A549 (cell line): ENCODE data around the gene ATP13A1. TPM values are rescaled to one million over a fixed set of nuclear protein-coding genes. Genes with fewer than 3 reads are reported as not detected.

Experiments
- ATAC-seq, 2 experiments: fragments of 200-7000 bp in 1 of 2; fragments of >200 bp in 1 of 2; cut with Nextera tagmentation in 1 of 2; cut with Tn5 transposase in 1 of 2; 3 replicates each; pipeline versions ENCODE4 v1.8.0 to v1.9.1; 2018 to 2020; ENCODE audit warnings: mild to moderate bottlenecking in 1 of 2, moderate library complexity in 1 of 2
- CTCF ChIA-PET: fragments of 300-600 bp; sonication (Branson Sonifier 250); formaldehyde crosslinking; extraction: SDS; loops from one replicate; lab custom pipeline; 2021; ENCODE audit warnings: antibody characterized with exemption, inconsistent platforms; lab: Yijun Ruan, JAX
- POLR2A ChIA-PET: fragments of 350-600 bp; formaldehyde crosslinking; extraction: SDS; loops from one replicate; lab custom pipeline; 2021; ENCODE audit warnings: antibody characterized with exemption, inconsistent platforms; lab: Yijun Ruan, JAX
- DNase-seq, 2 experiments: peaks; one replicate each; pipeline versions ENCODE4 v3.0.0 to v3.0.0-alpha.2; 2011 to 2016; ENCODE audit warnings: low read depth in 1 of 2, low spot score in 1 of 2
- FAIRE-seq: peaks from 2 replicates; lab custom pipeline; 2011; peaks lifted over from hg19 to GRCh38; lab: Jason Lieb, UNC
- H3K27ac ChIP-seq, 2 experiments: fragments of >200 bp; sonication (Bioruptor Twin); formaldehyde crosslinking; 3 replicates each; pipeline ENCODE4 v1.5.1; 2016 to 2017
- H3K4me1 ChIP-seq: fragments of >200 bp; sonication (Bioruptor Twin); formaldehyde crosslinking; 3 replicates; pipeline ENCODE4 v1.6.1; 2016
- H3K4me2 ChIP-seq: fragments of >200 bp; sonication (Bioruptor Twin); formaldehyde crosslinking; 3 replicates; pipeline ENCODE4 v1.6.1; 2016
- H3K4me3 ChIP-seq: fragments of >200 bp; sonication (Bioruptor Twin); formaldehyde crosslinking; 3 replicates; pipeline ENCODE4 v1.5.1; 2016
- H3K9me3 ChIP-seq: fragments of >200 bp; sonication (Bioruptor Twin); formaldehyde crosslinking; 3 replicates; pipeline ENCODE4 v1.6.1; 2016
- BCL3 ChIP-seq: fragments of >200 bp; sonication (Bioruptor Twin); formaldehyde crosslinking; IDR thresholded peaks from 3 replicates; pipeline ENCODE4 v1.6.1; 2016
- BHLHE40 ChIP-seq: IDR thresholded peaks from 2 replicates; pipeline ENCODE4 v1.6.1; 2012; ENCODE audit warnings: low read depth, low read length, inconsistent platforms
- CBX8 ChIP-seq: fragments of 200-600 bp; sonication (generic); IDR thresholded peaks from 2 replicates; pipeline ENCODE4 v1.6.1; 2016
- CHD2 ChIP-seq: fragments of 150-350 bp; IDR thresholded peaks from 2 replicates; pipeline ENCODE4 v1.6.1; 2014; ENCODE audit warnings: low read length; ENCODE audit not compliant: partially characterized antibody
- CHD4 ChIP-seq: fragments of 200-600 bp; sonication (generic); IDR thresholded peaks from 2 replicates; pipeline ENCODE4 v1.6.1; 2016; ENCODE audit warnings: antibody characterized with exemption, mild to moderate bottlenecking, borderline replicate concordance
- EHF ChIP-seq: fragments of 250-450 bp; sonication (Bioruptor Pico); IDR thresholded peaks from 2 replicates; pipeline ENCODE4 v1.5.0; 2020; ENCODE audit warnings: mild to moderate bottlenecking
- EP300 ChIP-seq, 2 experiments: fragments of >200 bp; sonication (Bioruptor Twin); formaldehyde crosslinking; IDR thresholded peaks; 2 replicates in 1 of 2; 3 replicates in 1 of 2; pipeline ENCODE4 v1.6.1; 2016 to 2017
- GATA3 ChIP-seq: IDR thresholded peaks from 2 replicates; pipeline ENCODE4 v1.6.1; 2012; ENCODE audit warnings: borderline replicate concordance
- HDAC2 ChIP-seq: fragments of 200-600 bp; sonication (generic); IDR thresholded peaks from 2 replicates; pipeline ENCODE4 v1.6.1; 2016
- HOXA7 ChIP-seq: fragments of 250-450 bp; sonication (Bioruptor Pico); IDR thresholded peaks from 2 replicates; pipeline ENCODE4 v1.5.0; 2020; ENCODE audit warnings: mild to moderate bottlenecking, moderate library complexity
- HOXB13 ChIP-seq: fragments of 250-450 bp; sonication (Bioruptor Pico); IDR thresholded peaks from 2 replicates; pipeline ENCODE4 v1.5.0; 2020; ENCODE audit warnings: low read depth, mild to moderate bottlenecking, moderate library complexity
- HOXB5 ChIP-seq: fragments of 250-450 bp; sonication (Bioruptor Pico); IDR thresholded peaks from 2 replicates; pipeline ENCODE4 v1.5.0; 2020; ENCODE audit warnings: mild to moderate bottlenecking, moderate library complexity
- JUN ChIP-seq, 2 experiments: fragments of >200 bp; sonication (Bioruptor Twin); formaldehyde crosslinking; IDR thresholded peaks; 2 replicates in 1 of 2; 3 replicates in 1 of 2; pipeline ENCODE4 v1.6.1; 2016 to 2017
- JUNB ChIP-seq: fragments of >200 bp; sonication (Bioruptor Twin); formaldehyde crosslinking; IDR thresholded peaks from 2 replicates; pipeline ENCODE4 v1.6.1; 2016
- KDM1A ChIP-seq: fragments of 200-600 bp; sonication (generic); IDR thresholded peaks from 2 replicates; pipeline ENCODE4 v1.6.1; 2016; ENCODE audit warnings: low read depth, mild to moderate bottlenecking
- KDM5A ChIP-seq: fragments of 200-600 bp; sonication (generic); IDR thresholded peaks from 2 replicates; pipeline ENCODE4 v1.6.1; 2016; ENCODE audit warnings: antibody characterized with exemption, mild to moderate bottlenecking
- POLR2A ChIP-seq: IDR thresholded peaks from 2 replicates; pipeline ENCODE4 v1.6.1; 2012; ENCODE audit warnings: mild to moderate bottlenecking, low read length
- POLR2AphosphoS2 ChIP-seq: conservative IDR thresholded peaks from 2 replicates; pipeline ENCODE4 v1.6.1; 2012; ENCODE audit warnings: low read length, improper control_type of control experiment, inconsistent platforms
- RARB ChIP-seq: fragments of 250-450 bp; sonication (Bioruptor Pico); IDR thresholded peaks from 2 replicates; pipeline ENCODE4 v1.8.0; 2021; ENCODE audit warnings: mild to moderate bottlenecking, moderate library complexity
- RCOR1 ChIP-seq: fragments of 150-350 bp; IDR thresholded peaks from 2 replicates; pipeline ENCODE4 v1.6.1; 2014; ENCODE audit warnings: antibody characterized with exemption, low read length, low read depth
- RFX5 ChIP-seq: fragments of 450-650 bp; IDR thresholded peaks from 2 replicates; pipeline ENCODE4 v1.7.1; 2014; ENCODE audit warnings: antibody characterized with exemption, mild to moderate bottlenecking, moderate library complexity
- RNF2 ChIP-seq: fragments of 200-600 bp; sonication (generic); IDR thresholded peaks from 2 replicates; pipeline ENCODE4 v1.6.1; 2016; ENCODE audit warnings: low read depth, mild to moderate bottlenecking, antibody characterized with exemption, moderate library complexity, borderline replicate concordance
- SMC3 ChIP-seq: fragments of >200 bp; sonication (Bioruptor Twin); formaldehyde crosslinking; IDR thresholded peaks from 3 replicates; pipeline ENCODE4 v1.6.1; 2018; ENCODE audit warnings: inconsistent platforms
- USF2 ChIP-seq: fragments of 450-650 bp; IDR thresholded peaks from 2 replicates; pipeline ENCODE4 v1.6.1; 2014; ENCODE audit warnings: antibody characterized with exemption
- ZFP36 ChIP-seq: fragments of 450-650 bp; IDR thresholded peaks from 2 replicates; pipeline ENCODE4 v1.6.1; 2014; ENCODE audit warnings: borderline replicate concordance; ENCODE audit not compliant: partially characterized antibody
- ZSCAN20 ChIP-seq: fragments of 250-450 bp; sonication (Bioruptor Pico); IDR thresholded peaks from 2 replicates; pipeline ENCODE4 v1.8.0; 2022; ENCODE audit warnings: mild to moderate bottlenecking, moderate library complexity
- WGBS: methylation state at CpG from one replicate; pipeline ENCODE4 v1.1.6; 2017; ENCODE audit errors: missing lambda C conversion rate; 5-methylcytosine and 5-hydroxymethylcytosine counted together
- polyA plus RNA-seq, 4 experiments: library from polyadenylated mRNA; depleted of rRNA in 3 of 4; stranded (reverse); fragments of >200 nt; fragmentation: RNase III in 1 of 4; extraction: RNeasy Plus Mini Kit Qiagen cat#74134 plus additional on column Dnase treatment in 1 of 4; gene quantifications; 2 replicates in 3 of 4; 3 replicates in 1 of 4; pipeline ENCODE4 v1.2.3, GENCODE V29; 2011 to 2017

The ATP13A1 gene
- polyA plus RNA-seq, 2 of the 4 experiments (the other 2 are of a cell fraction): 10.8 to 30.1 TPM

GRCh38 chr19:19674315-19674714, 10.8 kb upstream of the ATP13A1 start:
- Histone ChIP-seq H3K4me2 (no peak overlapping the region), H3K4me3 (no peak overlapping the region), H3K4me1 (peaks cover 4% of the 10 kb centered on the region; the same call in 1 of the 3 replicates), H3K27ac (no peak overlapping the region), H3K9me3 (peaks cover 51% of the 10 kb centered on the region)
- POLR2A ChIA-PET: no interaction called here
- FAIRE-seq (no peak), DNase-seq (no peak), ATAC-seq (no peak)
- WGBS: 90% methylated on average over 6 of the region's 6 CpGs
- CTCF ChIA-PET: no interaction called here
- TF ChIP-seq RNF2: no peak
- TF ChIP-seq USF2: no peak
- no peak for TF ChIP-seq POLR2A
- no peak for TF ChIP-seq HDAC2
- no peak for TF ChIP-seq EHF (CRISPR knock-in tag)
- TF ChIP-seq RCOR1: no peak
- no peak for TF ChIP-seq CHD2

- Histone ChIP-seq H3K4me1 (peaks cover 4% of the 10 kb centered on the region; the same call in 1 of the 3 replicates), H3K27ac (no peak overlapping the region), H3K4me3 (no peak overlapping the region), H3K4me2 (no peak overlapping the region), H3K9me3 (peaks cover 36% of the 10 kb centered on the region)
- DNase-seq (no peak), ATAC-seq (no peak), FAIRE-seq (no peak)
- TF ChIP-seq EHF (CRISPR knock-in tag) (no peak), CHD2 (no peak), GATA3 (no peak), JUN (IDR thresholded peaks at IDR 0.05) (no peak), JUNB (no peak), KDM5A (no peak)
- WGBS: 93% methylated on average over 3 of the region's 3 CpGs
- CTCF ChIA-PET: no interaction called here
- POLR2A ChIA-PET: no interaction called here
Observed at GRCh38 chr19:19672816-19673215, 9.3 kb upstream of the ATP13A1 start.

GRCh38 chr19:19670070-19670551, 6.6 kb upstream of the ATP13A1 start:
- 76% methylated on average over 6 of the region's 10 CpGs for WGBS
- peak overlapping the region; percentile 85 for H3K4me2 ChIP-seq
- no peak for TF ChIP-seq HOXB5
- no peak for TF ChIP-seq SMC3
- TF ChIP-seq BCL3: no peak
- no peak for TF ChIP-seq HOXB13 (CRISPR knock-in tag)
- no peak for TF ChIP-seq GATA3
- TF ChIP-seq ZFP36: no peak
- no peak for TF ChIP-seq RARB (CRISPR knock-in tag)
- TF ChIP-seq BHLHE40: no peak
- TF ChIP-seq RFX5: no peak
- TF ChIP-seq POLR2AphosphoS2: no peak
- no peak for TF ChIP-seq EP300 (IDR thresholded peaks at IDR 0.05)
- no peak for TF ChIP-seq ZSCAN20 (CRISPR knock-in tag)
- no peak for TF ChIP-seq CBX8
- no peak for TF ChIP-seq JUNB
- no peak for TF ChIP-seq KDM1A
- TF ChIP-seq CHD4: no peak
- no peak for TF ChIP-seq HOXA7 (CRISPR knock-in tag)
- peaks cover 14% of the 10 kb centered on the region; the same call in 2 of the 3 replicates for H3K9me3 ChIP-seq
- ChIA-PET CTCF (interaction anchor here (0.6 kb wide), 1 partner anchor 143 kb away, joined by 3 read pairs; no protein-coding TSS in a partner anchor), POLR2A (no interaction called here)
- no peak overlapping the region for H3K4me3 ChIP-seq
- ATAC-seq (no peak), DNase-seq (no peak), FAIRE-seq (no peak)
- H3K4me1 ChIP-seq: peaks cover 4% of the 10 kb centered on the region; the same call in 1 of the 3 replicates
- H3K27ac ChIP-seq: no peak overlapping the region
